Tongue (tissue), 2 donors: Measurements from ENCODE around the gene ELK3. TPM values are rescaled to one million over a fixed set of nuclear protein-coding genes. Genes with fewer than 3 reads are reported as not detected.

Source experiments
- DNase-seq: peaks from one replicate; pipeline ENCODE4 v3.0.0-alpha.2; 2015
- total RNA-seq: library from RNA; depleted of rRNA; stranded (reverse); fragments of >200 nt; gene quantifications from one replicate; pipeline ENCODE4 v1.2.3, GENCODE V29; 2014

The ELK3 gene
- total RNA-seq = 34.3 TPM

- DNase-seq = peak; percentile 77
Measured at GRCh38 chr12:96193725-96194575, at the start of gene ELK3. TSS of gene ELK3 (plus strand) at chr12:96194375.

- no peak for DNase-seq
Measured at GRCh38 chr12:96146747-96147146, 47.4 kb upstream of the ELK3 start.

GRCh38 chr12:96150442-96150841 is 43.7 kb upstream of the ELK3 start:
- DNase-seq = no peak

- peak; percentile 25 for DNase-seq
Measured at GRCh38 chr12:96152164-96152563, 42.0 kb upstream of the ELK3 start.

GRCh38 chr12:96153131-96153725 is 40.9 kb upstream of the ELK3 start:
- DNase-seq = no peak

- no peak for DNase-seq
Measured at GRCh38 chr12:96155181-96155580, 39.0 kb upstream of the ELK3 start.

- DNase-seq = no peak
Measured at GRCh38 chr12:96155781-96156180, 38.4 kb upstream of the ELK3 start.

GRCh38 chr12:96156211-96156610 is 38.0 kb upstream of the ELK3 start:
- no peak for DNase-seq

- no peak for DNase-seq
Measured at GRCh38 chr12:96157427-96157826, 36.7 kb upstream of the ELK3 start.

- DNase-seq = no peak
Measured at GRCh38 chr12:96164951-96165811, 29.0 kb upstream of the ELK3 start.

- no peak for DNase-seq
Measured at GRCh38 chr12:96166765-96167164, 27.4 kb upstream of the ELK3 start.

GRCh38 chr12:96167492-96167891 is 26.7 kb upstream of the ELK3 start:
- no peak for DNase-seq

GRCh38 chr12:96170328-96170727 is 23.8 kb upstream of the ELK3 start:
- DNase-seq = no peak

GRCh38 chr12:96170762-96171161 is 23.4 kb upstream of the ELK3 start:
- no peak for DNase-seq

GRCh38 chr12:96171905-96172304 is 22.3 kb upstream of the ELK3 start:
- no peak for DNase-seq

- no peak for DNase-seq
Measured at GRCh38 chr12:96172981-96173380, 21.2 kb upstream of the ELK3 start.

GRCh38 chr12:96176575-96176974 is 17.6 kb upstream of the ELK3 start:
- no peak for DNase-seq

- DNase-seq = no peak
Measured at GRCh38 chr12:96177013-96177412, 17.2 kb upstream of the ELK3 start.

- DNase-seq = no peak
Measured at GRCh38 chr12:96183734-96184370, 10.3 kb upstream of the ELK3 start.

- DNase-seq = no peak
Measured at GRCh38 chr12:96185914-96186313, 8.3 kb upstream of the ELK3 start.

- DNase-seq = no peak
Measured at GRCh38 chr12:96186607-96187301, 7.4 kb upstream of the ELK3 start.

- DNase-seq = peak; percentile 73
Measured at GRCh38 chr12:96187956-96188355, 6.2 kb upstream of the ELK3 start.
